ENCODE results near the gene POLK.

DNA sequence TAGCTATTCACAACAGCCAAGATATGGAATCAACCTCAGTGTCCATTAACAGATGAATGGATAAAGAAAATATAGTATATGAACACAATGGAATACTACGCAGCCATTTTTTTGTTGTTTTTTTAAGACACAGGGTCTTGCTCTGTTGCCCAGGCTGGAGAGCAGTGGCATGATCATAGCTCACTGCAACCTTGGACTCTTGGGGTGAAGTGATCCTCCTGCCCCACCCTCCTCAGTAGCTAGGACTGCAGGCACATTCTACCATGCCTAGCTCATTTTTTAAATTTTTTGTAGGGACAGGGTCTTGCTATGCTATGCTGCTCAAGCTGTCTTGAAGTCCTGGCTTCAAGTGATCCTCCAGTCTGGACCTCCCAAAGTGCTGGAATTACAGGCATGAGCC, 38.7 kb upstream of the POLK start:
- TF ChIP-seq RFX5 (IDR thresholded peaks at IDR 0.05; ENCODE audit: low read depth, low read length): no peak
- no peak for TF ChIP-seq NFE2L2 (IDR thresholded peaks at IDR 0.05; ENCODE audit: low read depth, low read length)
- no peak for TF ChIP-seq RAD21 (IDR thresholded peaks at IDR 0.05; ENCODE audit: low read length)
- TF ChIP-seq CTCF (conservative IDR thresholded peaks at IDR 0.05; ENCODE audit: low read depth, low read length): no peak
- TF ChIP-seq CEBPB (IDR thresholded peaks at IDR 0.05; ENCODE audit: low read depth, low read length): no peak
- no peak for TF ChIP-seq RCOR1 (IDR thresholded peaks at IDR 0.05; ENCODE audit: insufficient replicate concordance, low read length)
- TF ChIP-seq SMC3 (IDR thresholded peaks at IDR 0.05; ENCODE audit: low read depth, low read length): no peak
- no peak for TF ChIP-seq USF2 (IDR thresholded peaks at IDR 0.05; ENCODE audit: low read depth, low read length)
- no peak for TF ChIP-seq CHD1 (IDR thresholded peaks at IDR 0.05; ENCODE audit: low read depth, low read length)
- TF ChIP-seq POLR2A (IDR thresholded peaks at IDR 0.05; ENCODE audit: low read depth, low read length): no peak
- no peak for TF ChIP-seq FOS (IDR thresholded peaks at IDR 0.05; ENCODE audit: low read depth, low read length)
- no peak for TF ChIP-seq MAZ (IDR thresholded peaks at IDR 0.05; ENCODE audit: borderline replicate concordance, low read depth, low read length)
- no peak for TF ChIP-seq MXI1 (IDR thresholded peaks at IDR 0.05; ENCODE audit: borderline replicate concordance, low read depth, low read length)
- no peak for TF ChIP-seq BHLHE40 (IDR thresholded peaks at IDR 0.05; ENCODE audit: low read depth, low read length)
